PC-9 (cell line): ENCODE data around the gene SCN3A.

Experiments
- EZH2 ChIP-seq: fragments of 200-600 bp; sonication (generic); IDR thresholded peaks from 2 replicates; pipeline ENCODE4 v1.8.0; 2017; ENCODE audit warnings: antibody characterized with exemption, low read depth
- TF ChIP-seq, protein P1 (sequence below): fragments of 200-600 bp; sonication (generic); conservative IDR thresholded peaks from 2 replicates; pipeline ENCODE4 v1.6.1; 2017; ENCODE audit warnings: mixed run types, antibody characterized with exemption, mild to moderate bottlenecking, moderate library complexity

DNA sequence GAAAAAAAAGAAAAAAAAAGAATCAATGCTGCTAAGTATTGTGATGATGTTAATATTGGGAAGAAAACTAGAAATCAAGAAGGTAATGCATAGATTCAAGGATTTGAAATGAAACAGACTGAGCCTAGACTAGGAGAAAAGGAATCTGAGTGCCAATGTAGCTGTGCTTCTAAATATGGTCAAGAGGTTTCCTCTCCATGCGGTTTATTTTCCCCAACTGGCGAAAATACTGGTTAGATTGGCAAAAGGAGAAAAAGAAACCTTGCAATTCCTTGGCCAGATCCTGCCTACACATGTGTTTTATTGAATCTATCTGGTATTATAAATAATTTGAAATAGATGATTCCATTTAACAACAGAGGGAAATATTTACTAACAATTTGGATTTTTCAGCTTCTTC is 5.7 kb downstream of the SCN3A start:
- TF ChIP-seq, protein P1, sequence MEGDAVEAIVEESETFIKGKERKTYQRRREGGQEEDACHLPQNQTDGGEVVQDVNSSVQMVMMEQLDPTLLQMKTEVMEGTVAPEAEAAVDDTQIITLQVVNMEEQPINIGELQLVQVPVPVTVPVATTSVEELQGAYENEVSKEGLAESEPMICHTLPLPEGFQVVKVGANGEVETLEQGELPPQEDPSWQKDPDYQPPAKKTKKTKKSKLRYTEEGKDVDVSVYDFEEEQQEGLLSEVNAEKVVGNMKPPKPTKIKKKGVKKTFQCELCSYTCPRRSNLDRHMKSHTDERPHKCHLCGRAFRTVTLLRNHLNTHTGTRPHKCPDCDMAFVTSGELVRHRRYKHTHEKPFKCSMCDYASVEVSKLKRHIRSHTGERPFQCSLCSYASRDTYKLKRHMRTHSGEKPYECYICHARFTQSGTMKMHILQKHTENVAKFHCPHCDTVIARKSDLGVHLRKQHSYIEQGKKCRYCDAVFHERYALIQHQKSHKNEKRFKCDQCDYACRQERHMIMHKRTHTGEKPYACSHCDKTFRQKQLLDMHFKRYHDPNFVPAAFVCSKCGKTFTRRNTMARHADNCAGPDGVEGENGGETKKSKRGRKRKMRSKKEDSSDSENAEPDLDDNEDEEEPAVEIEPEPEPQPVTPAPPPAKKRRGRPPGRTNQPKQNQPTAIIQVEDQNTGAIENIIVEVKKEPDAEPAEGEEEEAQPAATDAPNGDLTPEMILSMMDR: no peak
- TF ChIP-seq EZH2: no peak
